CD14-positive monocyte (primary cell): ENCODE measurements around the gene NKAPL. TPM values are rescaled to one million over a fixed set of nuclear protein-coding genes. Genes with fewer than 3 reads are reported as not detected.

Experiments used
- DNase-seq, 3 donors: peaks; one replicate each; pipeline ENCODE4 v3.0.0-alpha.2; 2011 to 2022
- H2AFZ ChIP-seq: 2 replicates; pipeline ENCODE4 v1.6.0; 2012; ENCODE audit warnings: mild to moderate bottlenecking, low read depth, low read length, inconsistent platforms; ENCODE audit not compliant: insufficient read depth, poor library complexity, severe bottlenecking
- H3K27ac ChIP-seq, 2 donors: 1 replicate in 1 of 2; 2 replicates in 1 of 2; pipeline ENCODE4 v1.5.1; 2012 to 2013; ENCODE audit warnings: low read length in 2 of 2, control low read depth in 1 of 2, inconsistent platforms in 1 of 2, low read depth in 1 of 2, mild to moderate bottlenecking in 1 of 2
- H3K27me3 ChIP-seq, 2 donors: one replicate each; pipeline versions ENCODE4 v1.6.0 to v1.6.1; 2011 to 2013; ENCODE audit warnings: low read length in 2 of 2; ENCODE audit not compliant: control insufficient read depth in 2 of 2, insufficient read depth in 2 of 2
- H3K36me3 ChIP-seq, 2 donors: replicated peaks in 1 of 2; 1 replicate in 1 of 2; 2 replicates in 1 of 2; pipeline versions ENCODE4 v1.5.1 to v1.6.1; 2012 to 2013; ENCODE audit warnings: low read length in 2 of 2, control low read depth in 1 of 2, inconsistent platforms in 1 of 2, mild to moderate bottlenecking in 1 of 2; ENCODE audit not compliant: insufficient read depth in 2 of 2, control insufficient read depth in 1 of 2
- H3K4me1 ChIP-seq, 2 donors: 1 replicate in 1 of 2; 2 replicates in 1 of 2; pipeline versions ENCODE4 v1.5.1 to v1.6.1; 2012 to 2013; ENCODE audit warnings: low read length in 2 of 2, control low read depth in 1 of 2, inconsistent platforms in 1 of 2, mild to moderate bottlenecking in 1 of 2, moderate library complexity in 1 of 2; ENCODE audit not compliant: insufficient read depth in 2 of 2, control insufficient read depth in 1 of 2
- H3K4me2 ChIP-seq: replicated peaks from 2 replicates; pipeline ENCODE3; 2012; ENCODE audit warnings: low read length, moderate library complexity, mild to moderate bottlenecking; ENCODE audit not compliant: poor library complexity, severe bottlenecking; ENCODE audit errors: extremely low read depth
- H3K4me3 ChIP-seq, 3 experiments: fragments of 200-600 bp in 1 of 3; sonication (generic) in 1 of 3; replicated peaks in 1 of 3; 1 replicate in 2 of 3; 2 replicates in 1 of 3; pipeline ENCODE4 v1.5.1; 2011 to 2013; ENCODE audit warnings: low read length in 3 of 3, mild to moderate bottlenecking in 3 of 3, control low read depth in 2 of 3, low read depth in 2 of 3, inconsistent platforms in 1 of 3, moderate library complexity in 1 of 3
- H3K79me2 ChIP-seq: 2 replicates; pipeline ENCODE4 v1.6.0; 2012; ENCODE audit warnings: mild to moderate bottlenecking, control low read depth, inconsistent platforms, low read length, moderate library complexity; ENCODE audit not compliant: insufficient read depth
- H3K9ac ChIP-seq: 2 replicates; pipeline ENCODE4 v1.6.0; 2017; ENCODE audit warnings: low read length, mild to moderate bottlenecking; ENCODE audit not compliant: insufficient read depth, poor library complexity, severe bottlenecking
- H3K9me3 ChIP-seq, 2 donors: replicated peaks in 1 of 2; 1 replicate in 1 of 2; 2 replicates in 1 of 2; pipeline versions ENCODE4 v1.5.1 to v1.6.1; 2012 to 2013; ENCODE audit warnings: low read length in 2 of 2, control low read depth in 1 of 2; ENCODE audit not compliant: control insufficient read depth in 1 of 2, insufficient read depth in 1 of 2
- H4K20me1 ChIP-seq: 2 replicates; pipeline ENCODE4 v1.6.0; 2012; ENCODE audit warnings: mild to moderate bottlenecking, low read length, control low read depth, moderate library complexity; ENCODE audit not compliant: insufficient read depth
- H3K27ac Mint-ChIP-seq, 7 donors: one replicate each; pipeline ENCODE4 v1.8.0; 2020; ENCODE audit warnings: mild to moderate bottlenecking in 7 of 7, mixed read lengths in 7 of 7, moderate library complexity in 6 of 7, inconsistent platforms in 2 of 7
- H3K27me3 Mint-ChIP-seq, 3 donors: one replicate each; pipeline ENCODE4 v1.8.0; 2021 to 2022; ENCODE audit warnings: low read depth in 3 of 3, mild to moderate bottlenecking in 3 of 3, mixed read lengths in 3 of 3, moderate library complexity in 3 of 3, inconsistent platforms in 1 of 3
- H3K36me3 Mint-ChIP-seq, 2 donors: one replicate each; pipeline ENCODE4 v1.8.0; 2020; ENCODE audit warnings: mixed read lengths in 2 of 2, inconsistent platforms in 1 of 2, mild to moderate bottlenecking in 1 of 2
- H3K4me1 Mint-ChIP-seq: one replicate; pipeline ENCODE4 v1.8.0; 2020; ENCODE audit warnings: mild to moderate bottlenecking, mixed read lengths
- H3K4me3 Mint-ChIP-seq, 2 donors: one replicate each; pipeline ENCODE4 v1.8.0; 2020; ENCODE audit warnings: mild to moderate bottlenecking in 2 of 2, mixed read lengths in 2 of 2, moderate library complexity in 1 of 2
- H3K9me3 Mint-ChIP-seq, 7 donors: one replicate each; pipeline ENCODE4 v1.8.0; 2020 to 2022; ENCODE audit warnings: mixed read lengths in 7 of 7, mild to moderate bottlenecking in 6 of 7, moderate library complexity in 6 of 7, inconsistent platforms in 2 of 7
- WGBS: methylation state at CpG from one replicate; pipeline ENCODE4 v1.1.5; 2013; ENCODE audit warnings: missing lambda C conversion rate; ENCODE audit not compliant: insufficient coverage; 5-methylcytosine and 5-hydroxymethylcytosine counted together
- intact Hi-C, 2 donors: fragments of 100-400 bp; cut with micrococcal nuclease; formaldehyde crosslinking; loops; one replicate each; pipeline versions ENCODE4 v1.15.0 to v1.15.1; 2023
- polyA plus RNA-seq, 3 donors: library from polyadenylated mRNA; depleted of rRNA in 1 of 3; unstranded in 2 of 3; stranded (reverse) in 1 of 3; fragments of 300-500 nt in 2 of 3; fragments of >200 nt in 1 of 3; fragmentation: Illumina TruSeq in 2 of 3; gene quantifications; 1 replicate in 2 of 3; 2 replicates in 1 of 3; pipeline ENCODE4 v1.2.3, GENCODE V29; 2012 to 2021
- TF ChIP-seq, protein P1 (sequence below): fragments of 200-600 bp; IDR thresholded peaks from one replicate; pipeline ENCODE4 v1.8.0; 2022; ENCODE audit warnings: antibody characterized with exemption, mild to moderate bottlenecking

The NKAPL gene
- polyA plus RNA-seq, 3 donors = 0.12 to 1.1 (median 0.94) TPM

DNA sequence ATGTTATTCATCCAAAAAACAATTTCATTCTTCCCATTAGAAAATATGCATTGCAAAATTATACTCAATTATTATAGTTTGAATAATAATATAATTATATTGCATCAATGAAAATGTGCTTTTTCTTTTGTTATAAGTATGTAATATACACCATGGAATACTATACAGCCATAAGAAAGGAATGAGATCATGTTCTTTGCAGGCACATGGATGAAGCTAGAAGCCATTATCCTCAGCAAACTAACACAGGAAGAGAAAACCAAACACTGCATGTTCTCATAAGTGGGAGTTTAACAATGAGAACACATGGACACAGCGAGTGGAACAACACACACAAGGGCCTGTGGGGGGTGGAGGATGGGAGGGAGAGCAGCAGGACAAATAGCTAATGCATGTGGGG, 2.1 kb upstream of the NKAPL start:
- no peak overlapping the region for H3K27ac ChIP-seq
- no peaks in the 10 kb centered on the region for H3K36me3 ChIP-seq
- intact Hi-C loops = loop anchor here (5.0 to 10.0 kb wide), 2 partner anchors 80 to 122 kb away; partner anchors contain the start of gene ZSCAN31 (in 1 of the 2)
- peaks cover 4 to 16% of the 10 kb centered on the region in 2 donors for H3K9me3 ChIP-seq
- no CpG with 5 or more reads among the region's 1 CpG for WGBS
- H3K4me3 ChIP-seq = no peak overlapping the region
- no peak overlapping the region for H3K9ac ChIP-seq
- H3K9me3 Mint-ChIP-seq = peaks cover 16 to 34% (median 23%) of the 10 kb centered on the region in 7 donors
- H3K79me2 ChIP-seq = peaks cover under 1% of the 10 kb centered on the region
- no peak overlapping the region for H3K4me2 ChIP-seq
- H3K27me3 Mint-ChIP-seq = peaks cover 0 to 9% (median 3%) of the 10 kb centered on the region in 3 donors
- no peak overlapping the region for H2AFZ ChIP-seq
- no peaks in the 10 kb centered on the region for H4K20me1 ChIP-seq
- TF ChIP-seq, protein P1, sequence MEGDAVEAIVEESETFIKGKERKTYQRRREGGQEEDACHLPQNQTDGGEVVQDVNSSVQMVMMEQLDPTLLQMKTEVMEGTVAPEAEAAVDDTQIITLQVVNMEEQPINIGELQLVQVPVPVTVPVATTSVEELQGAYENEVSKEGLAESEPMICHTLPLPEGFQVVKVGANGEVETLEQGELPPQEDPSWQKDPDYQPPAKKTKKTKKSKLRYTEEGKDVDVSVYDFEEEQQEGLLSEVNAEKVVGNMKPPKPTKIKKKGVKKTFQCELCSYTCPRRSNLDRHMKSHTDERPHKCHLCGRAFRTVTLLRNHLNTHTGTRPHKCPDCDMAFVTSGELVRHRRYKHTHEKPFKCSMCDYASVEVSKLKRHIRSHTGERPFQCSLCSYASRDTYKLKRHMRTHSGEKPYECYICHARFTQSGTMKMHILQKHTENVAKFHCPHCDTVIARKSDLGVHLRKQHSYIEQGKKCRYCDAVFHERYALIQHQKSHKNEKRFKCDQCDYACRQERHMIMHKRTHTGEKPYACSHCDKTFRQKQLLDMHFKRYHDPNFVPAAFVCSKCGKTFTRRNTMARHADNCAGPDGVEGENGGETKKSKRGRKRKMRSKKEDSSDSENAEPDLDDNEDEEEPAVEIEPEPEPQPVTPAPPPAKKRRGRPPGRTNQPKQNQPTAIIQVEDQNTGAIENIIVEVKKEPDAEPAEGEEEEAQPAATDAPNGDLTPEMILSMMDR = no peak
- H3K4me3 Mint-ChIP-seq = no peak overlapping the region
- DNase-seq = no peak
- H3K4me1 Mint-ChIP-seq = peaks cover 30% of the 10 kb centered on the region
- peaks cover 4% of the 10 kb centered on the region in 2 donors for H3K36me3 Mint-ChIP-seq
- peaks cover 32 to 38% of the 10 kb centered on the region in 2 donors for H3K4me1 ChIP-seq
- H3K27me3 ChIP-seq = peaks cover 0 to 2% of the 10 kb centered on the region in 2 donors
- H3K27ac Mint-ChIP-seq = no peak overlapping the region

DNA sequence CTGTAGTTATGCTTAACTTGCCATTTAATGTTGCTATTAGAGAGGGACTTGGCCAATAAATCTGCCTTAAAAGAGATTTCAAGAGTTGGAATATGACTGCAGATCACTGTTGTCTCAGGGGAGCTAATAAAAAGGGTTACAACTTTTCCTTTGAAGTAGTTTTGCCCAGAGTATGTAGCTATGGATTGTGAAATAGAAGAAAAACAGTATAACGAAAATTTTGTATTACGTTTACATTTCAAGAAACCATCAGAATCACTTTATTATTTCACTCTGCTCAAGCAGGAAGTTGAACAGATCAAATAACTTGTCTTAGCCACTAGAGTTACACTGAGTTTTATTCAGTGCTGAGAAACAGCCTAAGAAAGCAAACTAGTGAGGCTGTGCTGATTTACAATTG, 4.8 kb downstream of the NKAPL start:
- intact Hi-C loops = loop anchor here in 1 of 2 donors (10.0 kb wide), 1 partner anchor 71 kb away; the partner anchor contains the start of gene ZSCAN31
- H3K4me1 Mint-ChIP-seq = peaks cover 7% of the 10 kb centered on the region
- H3K36me3 Mint-ChIP-seq = peaks cover 4% of the 10 kb centered on the region in 2 donors
- Histone ChIP-seq H3K79me2 (peaks cover 19% of the 10 kb centered on the region), H3K27me3 (peaks cover 0 to 2% of the 10 kb centered on the region in 2 donors), H3K4me3 (no peak overlapping the region), H3K9ac (no peak overlapping the region), H3K36me3 (no peaks in the 10 kb centered on the region), H2AFZ (no peak overlapping the region), H3K9me3 (peaks cover 4 to 11% of the 10 kb centered on the region in 2 donors), H3K4me1 (peaks cover 15% of the 10 kb centered on the region in 2 donors), H3K27ac (no peak overlapping the region), H3K4me2 (no peak overlapping the region), H4K20me1 (no peaks in the 10 kb centered on the region)
- H3K4me3 Mint-ChIP-seq = no peak overlapping the region
- no peak overlapping the region for H3K27ac Mint-ChIP-seq
- peaks cover 0 to 10% (median 3%) of the 10 kb centered on the region in 3 donors for H3K27me3 Mint-ChIP-seq
- WGBS = no CpG with 5 or more reads among the region's 2 CpGs
- TF ChIP-seq, protein P1 = no peak
- H3K9me3 Mint-ChIP-seq = peaks cover 9 to 21% (median 15%) of the 10 kb centered on the region in 7 donors
- no peak for DNase-seq
